GM23248 (cell line): ENCODE data around the gene ATP2C1. TPM values are rescaled to one million over a fixed set of nuclear protein-coding genes. Genes with fewer than 3 reads are reported as not detected.

Source experiments
- DNase-seq: peaks from one replicate; pipeline ENCODE4 v3.0.0-alpha.2; 2015
- H2AFZ ChIP-seq: fragments of 200-600 bp; sonication (generic); 2 replicates; pipeline ENCODE4 v1.6.1; 2016; ENCODE audit warnings: antibody characterized with exemption
- H3F3A ChIP-seq: fragments of 200-600 bp; sonication (generic); 2 replicates; pipeline ENCODE4 v1.6.1; 2016; ENCODE audit warnings: mild to moderate bottlenecking, antibody characterized with exemption, mixed run types; ENCODE audit not compliant: insufficient read depth
- H3K27ac ChIP-seq: fragments of 200-600 bp; sonication (generic); 2 replicates; pipeline ENCODE4 v1.5.1; 2016; ENCODE audit warnings: mild to moderate bottlenecking
- H3K27me3 ChIP-seq: fragments of 200-600 bp; sonication (generic); replicated peaks from 2 replicates; pipeline ENCODE4 v1.6.1; 2016; ENCODE audit warnings: mild to moderate bottlenecking; ENCODE audit not compliant: insufficient read depth
- H3K36me3 ChIP-seq: fragments of 200-600 bp; sonication (generic); 2 replicates; pipeline ENCODE4 v1.6.1; 2016; ENCODE audit warnings: low read depth, mild to moderate bottlenecking
- H3K4me1 ChIP-seq: fragments of 200-600 bp; sonication (generic); 2 replicates; pipeline ENCODE4 v1.6.1; 2016; ENCODE audit warnings: mild to moderate bottlenecking; ENCODE audit not compliant: insufficient read depth
- H3K4me2 ChIP-seq: fragments of 200-600 bp; sonication (generic); one replicate; pipeline ENCODE4 v1.6.1; 2016; ENCODE audit warnings: mild to moderate bottlenecking; ENCODE audit not compliant: unreplicated experiment
- H3K4me3 ChIP-seq: fragments of 200-600 bp; sonication (generic); 2 replicates; pipeline ENCODE4 v1.5.1; 2016; ENCODE audit warnings: mild to moderate bottlenecking
- H3K79me2 ChIP-seq: fragments of 200-600 bp; sonication (generic); 2 replicates; pipeline ENCODE4 v1.6.1; 2016; ENCODE audit warnings: mild to moderate bottlenecking; ENCODE audit not compliant: insufficient read depth
- H3K9ac ChIP-seq: fragments of 200-600 bp; sonication (generic); 2 replicates; pipeline ENCODE4 v1.6.1; 2016; ENCODE audit warnings: mild to moderate bottlenecking
- H3K9me2 ChIP-seq: fragments of 200-600 bp; sonication (generic); 2 replicates; pipeline ENCODE4 v1.6.1; 2016; ENCODE audit warnings: mixed run types, mild to moderate bottlenecking, moderate library complexity; ENCODE audit not compliant: insufficient read depth
- H3K9me3 ChIP-seq: fragments of 200-600 bp; sonication (generic); one replicate; pipeline ENCODE4 v1.6.1; 2017; ENCODE audit warnings: low read depth
- H4K20me1 ChIP-seq: fragments of 200-600 bp; sonication (generic); 2 replicates; pipeline ENCODE4 v1.6.0; 2016; ENCODE audit not compliant: insufficient read depth
- EZH2 ChIP-seq: fragments of 200-600 bp; sonication (generic); IDR thresholded peaks from 2 replicates; pipeline ENCODE4 v1.6.1; 2018; ENCODE audit warnings: antibody characterized with exemption, mild to moderate bottlenecking; ENCODE audit not compliant: insufficient read depth, poor library complexity, severe bottlenecking
- EZH2phosphoT487 ChIP-seq: fragments of 200-600 bp; sonication (generic); IDR thresholded peaks from 2 replicates; pipeline ENCODE4 v1.6.1; 2018; ENCODE audit warnings: antibody characterized with exemption, moderate library complexity, mild to moderate bottlenecking, low read depth; ENCODE audit not compliant: insufficient read depth
- WGBS, 2 experiments: methylation state at CpG; one replicate each; pipeline ENCODE4 v1.1.6; 2015 to 2017; ENCODE audit warnings: low lambda C conversion rate in 2 of 2, low coverage in 1 of 2; ENCODE audit errors: missing lambda C conversion rate in 2 of 2; 5-methylcytosine and 5-hydroxymethylcytosine counted together
- in situ Hi-C: fragments of 300-500 bp; cut with MboI; formaldehyde crosslinking; loops from 2 replicates; pipeline ENCODE4 v1.15.0; 2020
- polyA plus RNA-seq: library from polyadenylated mRNA; unstranded; fragments of >200 nt; fragmentation: Nextera tagmentation; extraction: Ambion mirVana; gene quantifications from 2 replicates; pipeline ENCODE4 v1.2.1, GENCODE V29; 2016
- total RNA-seq: library from RNA; depleted of rRNA; stranded (reverse); fragments of >200 nt; shearing (Covaris generic); gene quantifications from 2 replicates; pipeline ENCODE4 v1.2.3, GENCODE V29; 2014

Gene ATP2C1
- total and polyA plus RNA-seq, 2 experiments from 2014 or later = 73.6 to 74.7 TPM

GRCh38 chr3:130973406-130973805 is 79.5 kb downstream of the ATP2C1 start:
- H3F3A ChIP-seq = peaks cover 12% of the 10 kb centered on the region; the same call in 1 of the 2 replicates
- H3K4me1 ChIP-seq = peaks cover 12% of the 10 kb centered on the region; the same call in 1 of the 2 replicates
- H3K36me3 ChIP-seq = peaks cover 11% of the 10 kb centered on the region
- H3K27ac ChIP-seq = no peak overlapping the region
- H3K4me2 ChIP-seq = no peak overlapping the region
- no peaks in the 10 kb centered on the region for H3K9me3 ChIP-seq
- 35 to 40% methylated on average over 5 of the region's 5 CpGs for WGBS, 2 experiments
- H3K27me3 ChIP-seq = no peaks in the 10 kb centered on the region
- no peak overlapping the region for H3K9ac ChIP-seq
- no peaks in the 10 kb centered on the region for H3K79me2 ChIP-seq
- TF ChIP-seq EZH2phosphoT487 = no peak
- TF ChIP-seq EZH2 = no peak
- H3K4me3 ChIP-seq = no peak overlapping the region
- H4K20me1 ChIP-seq = no peaks in the 10 kb centered on the region
- no peak overlapping the region for H2AFZ ChIP-seq
- no peaks in the 10 kb centered on the region for H3K9me2 ChIP-seq
- in situ Hi-C loops = no loop called here
- no peak for DNase-seq

GRCh38 chr3:130974201-130974600 is 80.3 kb downstream of the ATP2C1 start:
- 100% methylated on average over 2 of the region's 2 CpGs for WGBS, 2 experiments
- Histone ChIP-seq H3K9me2 (no peaks in the 10 kb centered on the region), H3K9ac (no peak overlapping the region), H3K36me3 (peaks cover 13% of the 10 kb centered on the region), H3K9me3 (no peaks in the 10 kb centered on the region), H3K4me2 (no peak overlapping the region), H3K27ac (no peak overlapping the region), H3K79me2 (no peaks in the 10 kb centered on the region), H3F3A (peaks cover 16% of the 10 kb centered on the region; the same call in 1 of the 2 replicates), H3K27me3 (no peaks in the 10 kb centered on the region), H3K4me1 (peaks cover 13% of the 10 kb centered on the region), H2AFZ (no peak overlapping the region), H4K20me1 (no peaks in the 10 kb centered on the region), H3K4me3 (no peak overlapping the region)
- TF ChIP-seq EZH2phosphoT487 = no peak
- DNase-seq = no peak
- in situ Hi-C loops = no loop called here

- 98 to 99% methylated on average over 3 of the region's 3 CpGs for WGBS, 2 experiments
- no peak overlapping the region for H3K9ac ChIP-seq
Observed at GRCh38 chr3:130975251-130975650, 81.4 kb downstream of the ATP2C1 start.

GRCh38 chr3:130976706-130977105 is 82.8 kb downstream of the ATP2C1 start:
- Histone ChIP-seq H3K27ac (no peak overlapping the region), H3K4me2 (no peak overlapping the region), H3K79me2 (no peaks in the 10 kb centered on the region), H3F3A (peaks cover 12% of the 10 kb centered on the region; the same call in 1 of the 2 replicates), H3K36me3 (peaks cover 33% of the 10 kb centered on the region), H3K4me1 (peaks cover 12% of the 10 kb centered on the region; the same call in 1 of the 2 replicates), H3K9me2 (no peaks in the 10 kb centered on the region), H4K20me1 (no peaks in the 10 kb centered on the region), H3K27me3 (no peaks in the 10 kb centered on the region), H2AFZ (no peak overlapping the region), H3K9ac (no peak overlapping the region), H3K9me3 (no peaks in the 10 kb centered on the region), H3K4me3 (no peak overlapping the region)
- no peak for DNase-seq
- in situ Hi-C loops = no loop called here
- WGBS, 2 experiments = 39% methylated on average over 4 of the region's 4 CpGs
- TF ChIP-seq EZH2 (no peak), EZH2phosphoT487 (no peak)

More at GRCh38 chr3:130975251-130975650, 81.4 kb downstream of the ATP2C1 start:
- H3K27ac ChIP-seq = no peak overlapping the region
- no peaks in the 10 kb centered on the region for H3K79me2 ChIP-seq
- no peaks in the 10 kb centered on the region for H4K20me1 ChIP-seq
- no peak overlapping the region for H3K4me3 ChIP-seq
- no peak overlapping the region for H2AFZ ChIP-seq
- no peaks in the 10 kb centered on the region for H3K9me2 ChIP-seq
- no peaks in the 10 kb centered on the region for H3K9me3 ChIP-seq
- no peak for TF ChIP-seq EZH2phosphoT487
- TF ChIP-seq EZH2 = no peak
- in situ Hi-C loops = no loop called here
- peaks cover 23% of the 10 kb centered on the region for H3K36me3 ChIP-seq
- no peak overlapping the region for H3K4me2 ChIP-seq
- H3K27me3 ChIP-seq = no peaks in the 10 kb centered on the region
- DNase-seq = no peak
- peaks cover 24% of the 10 kb centered on the region; the same call in 1 of the 2 replicates for H3F3A ChIP-seq
- peaks cover 21% of the 10 kb centered on the region for H3K4me1 ChIP-seq

- H3K9ac ChIP-seq = no peak overlapping the region
- 6 to 7% methylated on average over 2 of the region's 2 CpGs for WGBS, 2 experiments
- H3F3A ChIP-seq = peaks cover 12% of the 10 kb centered on the region; the same call in 1 of the 2 replicates
- peaks cover 12% of the 10 kb centered on the region; the same call in 1 of the 2 replicates for H3K4me1 ChIP-seq
- H3K4me2 ChIP-seq = peak overlapping the region; percentile 32
- no peaks in the 10 kb centered on the region for H4K20me1 ChIP-seq
- DNase-seq = peak; percentile 11
- 0 out of 2 replicates have a peak overlapping the region, but pooled peaks have one; percentile 16 for H3K27ac ChIP-seq
- TF ChIP-seq EZH2 (no peak), EZH2phosphoT487 (no peak)
- H3K79me2 ChIP-seq = no peaks in the 10 kb centered on the region
- H3K36me3 ChIP-seq = peaks cover 35% of the 10 kb centered on the region
- H3K9me3 ChIP-seq = no peaks in the 10 kb centered on the region
- no peaks in the 10 kb centered on the region for H3K27me3 ChIP-seq
- H3K9me2 ChIP-seq = no peaks in the 10 kb centered on the region
- no peak overlapping the region for H3K4me3 ChIP-seq
- H2AFZ ChIP-seq = no peak overlapping the region
- in situ Hi-C loops = no loop called here
Observed at GRCh38 chr3:130979117-130979516, 85.2 kb downstream of the ATP2C1 start.
